BJ (cell line): ENCODE data around the gene CCDC171. TPM values are rescaled to one million over a fixed set of nuclear protein-coding genes. Genes with fewer than 3 reads are reported as not detected.
A peak's percentile ranks its signal among the peaks of the same experiment; 100 is the strongest.
"Not testable (repeated sequence)": the region's sequence is repeated elsewhere in the genome, so short reads cannot be mapped to it uniquely, and the experiment has no call there.

Experiments used
- CTCF ChIA-PET: fragments of 350-600 bp; formaldehyde crosslinking; extraction: SDS; loops from one replicate; lab custom pipeline; 2021; ENCODE audit warnings: antibody characterized with exemption, inconsistent platforms; lab: Yijun Ruan, JAX
- POLR2A ChIA-PET: fragments of 300-600 bp; sonication (Branson Sonifier 250); formaldehyde crosslinking; extraction: SDS; loops from one replicate; lab custom pipeline; 2021; ENCODE audit warnings: antibody characterized with exemption; lab: Charles Lee
- DNase-seq: peaks from one replicate; pipeline ENCODE4 v3.0.0-alpha.2; 2011; ENCODE audit warnings: low read depth
- H3K27me3 ChIP-seq: 2 replicates; pipeline ENCODE4 v1.6.0; 2011; ENCODE audit warnings: low read length; ENCODE audit not compliant: control insufficient read depth, insufficient read depth
- H3K36me3 ChIP-seq: 2 replicates; pipeline ENCODE4 v1.5.1; 2011; ENCODE audit warnings: low read length; ENCODE audit not compliant: control insufficient read depth, insufficient read depth
- H3K4me3 ChIP-seq: 2 replicates; pipeline ENCODE4 v1.5.1; 2011; ENCODE audit warnings: low read depth, mild to moderate bottlenecking, control low read depth, low read length
- CTCF ChIP-seq: IDR thresholded peaks from 2 replicates; pipeline ENCODE4 v1.5.1; 2011; ENCODE audit warnings: low read depth, mild to moderate bottlenecking, control low read depth, inconsistent platforms, low read length, moderate library complexity; ENCODE audit not compliant: insufficient read depth
- polyA plus RNA-seq: library from polyadenylated mRNA; depleted of rRNA; stranded (reverse); fragments of >200 nt; gene quantifications from 2 replicates; pipeline ENCODE4 v1.2.3, GENCODE V29; 2011

Gene CCDC171
- polyA plus RNA-seq, 1 experiment, result 0.39 TPM

GRCh38 chr9:15696979-15697378, 144.1 kb downstream of the CCDC171 start:
- DNase-seq, result peak; percentile 2
- POLR2A ChIA-PET, result no interaction called here
- Histone ChIP-seq H3K36me3 (no peaks in the 10 kb centered on the region), H3K4me3 (no peak overlapping the region), H3K27me3 (no peaks in the 10 kb centered on the region)
- TF ChIP-seq CTCF, result 0 out of 2 replicates have a peak, but pooled peaks have one; percentile 8
- CTCF ChIA-PET, result interaction anchor here (1.6 kb wide), 1 partner anchor 27 kb away, joined by 3 read pairs; no protein-coding TSS in a partner anchor

- no peak for TF ChIP-seq CTCF
- H3K36me3 ChIP-seq, result no peaks in the 10 kb centered on the region
- DNase-seq, result peak; percentile 56
- CTCF ChIA-PET, result no interaction called here
- no peaks in the 10 kb centered on the region for H3K27me3 ChIP-seq
- POLR2A ChIA-PET, result no interaction called here
- no peak overlapping the region for H3K4me3 ChIP-seq
Observed at GRCh38 chr9:15697446-15697851, 144.6 kb downstream of the CCDC171 start.

- H3K4me3 ChIP-seq, POLR2A ChIA-PET, H3K27me3 ChIP-seq, CTCF ChIA-PET, DNase-seq, H3K36me3 ChIP-seq: not testable (repeated sequence)
Observed at GRCh38 chr9:15699876-15700559, 147.2 kb downstream of the CCDC171 start.

- CTCF ChIA-PET, result interaction anchor here (0.8 kb wide), 1 partner anchor 65 kb away, joined by 3 read pairs; no protein-coding TSS in a partner anchor
- TF ChIP-seq CTCF, result no peak
Observed at GRCh38 chr9:15707000-15707399, 154.2 kb downstream of the CCDC171 start.

GRCh38 chr9:15711531-15711930, 158.7 kb downstream of the CCDC171 start:
- Histone ChIP-seq H3K36me3 (no peaks in the 10 kb centered on the region), H3K4me3 (no peak overlapping the region), H3K27me3 (no peaks in the 10 kb centered on the region)
- ChIA-PET POLR2A (no interaction called here), CTCF (no interaction called here)
- no peak for TF ChIP-seq CTCF
- no peak for DNase-seq

More at GRCh38 chr9:15707000-15707399, 154.2 kb downstream of the CCDC171 start:
- Histone ChIP-seq H3K4me3 (no peak overlapping the region), H3K36me3 (no peaks in the 10 kb centered on the region), H3K27me3 (no peaks in the 10 kb centered on the region)
- no peak for DNase-seq
- POLR2A ChIA-PET, result no interaction called here
